PC-3 (cell line): ENCODE data around the gene SLC26A1. TPM values are rescaled to one million over a fixed set of nuclear protein-coding genes. Genes with fewer than 3 reads are reported as not detected.

Experiments
- ATAC-seq: fragments of 200-7000 bp; cut with Tn5 transposase; 2 replicates; pipeline ENCODE4 v1.9.1; 2020; ENCODE audit warnings: mild to moderate bottlenecking, moderate library complexity
- Bru-seq: library from RNA; stranded (reverse); fragments of 400-500 nt; gene quantifications from one replicate; lab custom pipeline; 2021; lab: Mats Ljungman, UMichigan
- BruChase-seq, 2 experiments: library from RNA; stranded (reverse); fragments of 400-500 nt; gene quantifications; one replicate each; lab custom pipeline; 2021; lab: Mats Ljungman, UMichigan
- BruUV-seq: library from RNA; stranded (reverse); fragments of 400-500 nt; replicated peaks from 2 replicates; lab custom pipeline; 2021; lab: Mats Ljungman, UMichigan
- CTCF ChIA-PET: fragments of 300-600 bp; sonication (Branson Sonifier 250); formaldehyde crosslinking; loops from one replicate; lab custom pipeline; 2022; ENCODE audit warnings: antibody characterized with exemption; lab: Charles Lee
- POLR2A ChIA-PET: fragments of 300-600 bp; sonication (Branson Sonifier 250); formaldehyde crosslinking; loops from one replicate; lab custom pipeline; 2022; ENCODE audit warnings: antibody characterized with exemption; ENCODE audit not compliant: unreplicated experiment; lab: Charles Lee
- DNase-seq: peaks from one replicate; pipeline ENCODE4 v3.0.0-alpha.2; 2015
- H2AFZ ChIP-seq: fragments of 300-600 bp; sonication (generic); 2 replicates; pipeline ENCODE4 v1.6.0; 2016; ENCODE audit warnings: antibody characterized with exemption, low read length
- H3F3A ChIP-seq: fragments of 300-600 bp; sonication (generic); one replicate; pipeline ENCODE4 v1.6.0; 2017; ENCODE audit warnings: antibody characterized with exemption, low read length, control low read depth, mild to moderate bottlenecking; ENCODE audit not compliant: unreplicated experiment
- H3K27ac ChIP-seq: fragments of 300-600 bp; sonication (generic); 2 replicates; pipeline ENCODE4 v1.5.1; 2016; ENCODE audit warnings: mild to moderate bottlenecking, low read length
- H3K27me3 ChIP-seq: fragments of 300-600 bp; sonication (generic); 2 replicates; pipeline ENCODE4 v1.6.1; 2016; ENCODE audit warnings: low read length, mixed read lengths
- H3K36me3 ChIP-seq: fragments of 300-600 bp; sonication (generic); 2 replicates; pipeline ENCODE4 v1.6.1; 2016; ENCODE audit warnings: low read depth, mixed run types, low read length, mixed read lengths
- H3K4me1 ChIP-seq: fragments of 300-600 bp; sonication (generic); 2 replicates; pipeline ENCODE4 v1.5.1; 2016; ENCODE audit warnings: low read length; ENCODE audit not compliant: insufficient read depth
- H3K4me2 ChIP-seq: fragments of 300-600 bp; sonication (generic); 2 replicates; pipeline ENCODE4 v1.6.0; 2016; ENCODE audit warnings: low read length
- H3K4me3 ChIP-seq: fragments of 300-600 bp; sonication (generic); 2 replicates; pipeline ENCODE4 v1.5.1; 2016; ENCODE audit warnings: mild to moderate bottlenecking, low read length, mixed read lengths
- H3K79me2 ChIP-seq: fragments of 300-600 bp; sonication (generic); 2 replicates; pipeline ENCODE4 v1.6.1; 2017; ENCODE audit warnings: low read length, mixed read lengths
- H3K9ac ChIP-seq: fragments of 300-600 bp; sonication (generic); 2 replicates; pipeline ENCODE4 v1.6.0; 2016; ENCODE audit warnings: mild to moderate bottlenecking, low read length
- H3K9me2 ChIP-seq: fragments of 300-600 bp; sonication (generic); replicated peaks from 2 replicates; pipeline ENCODE4 v1.6.1; 2016; ENCODE audit warnings: mixed run types, low read length, mixed read lengths
- H3K9me3 ChIP-seq: fragments of 300-600 bp; sonication (generic); 2 replicates; pipeline ENCODE4 v1.6.1; 2016; ENCODE audit warnings: low read length, mixed read lengths
- H4K20me1 ChIP-seq: fragments of 300-600 bp; sonication (generic); 2 replicates; pipeline ENCODE4 v1.6.1; 2016; ENCODE audit warnings: low read length, mixed read lengths
- EZH2 ChIP-seq: fragments of 300-600 bp; sonication (generic); IDR thresholded peaks from one replicate; pipeline ENCODE4 v1.6.1; 2017; ENCODE audit warnings: antibody characterized with exemption, mild to moderate bottlenecking, low read length; ENCODE audit not compliant: unreplicated experiment
- EZH2phosphoT487 ChIP-seq: fragments of 300-600 bp; sonication (generic); IDR thresholded peaks from 2 replicates; pipeline ENCODE4 v1.6.1; 2018; ENCODE audit warnings: mild to moderate bottlenecking, antibody characterized with exemption, low read length, borderline replicate concordance
- intact Hi-C: fragments of 100-400 bp; cut with micrococcal nuclease; formaldehyde crosslinking; loops from 2 replicates; pipeline ENCODE4 v1.9.0; 2023
- long read RNA-seq: library from polyadenylated mRNA; unstranded; transcript quantifications from one replicate; pipeline ENCODE4 v2.0.0, GENCODE V29; 2021; ENCODE audit not compliant: unreplicated experiment
- total RNA-seq: library from RNA; depleted of rRNA; stranded (reverse); fragments of >200 nt; gene quantifications from 2 replicates; pipeline ENCODE4 v1.2.3, GENCODE V29; 2014; rRNA removed
- TF ChIP-seq, protein P1 (sequence below): fragments of 300-600 bp; sonication (generic); conservative IDR thresholded peaks from 2 replicates; pipeline ENCODE4 v1.5.1; 2017; ENCODE audit warnings: antibody characterized with exemption, low read depth, mild to moderate bottlenecking, low read length

The SLC26A1 gene, protein sequence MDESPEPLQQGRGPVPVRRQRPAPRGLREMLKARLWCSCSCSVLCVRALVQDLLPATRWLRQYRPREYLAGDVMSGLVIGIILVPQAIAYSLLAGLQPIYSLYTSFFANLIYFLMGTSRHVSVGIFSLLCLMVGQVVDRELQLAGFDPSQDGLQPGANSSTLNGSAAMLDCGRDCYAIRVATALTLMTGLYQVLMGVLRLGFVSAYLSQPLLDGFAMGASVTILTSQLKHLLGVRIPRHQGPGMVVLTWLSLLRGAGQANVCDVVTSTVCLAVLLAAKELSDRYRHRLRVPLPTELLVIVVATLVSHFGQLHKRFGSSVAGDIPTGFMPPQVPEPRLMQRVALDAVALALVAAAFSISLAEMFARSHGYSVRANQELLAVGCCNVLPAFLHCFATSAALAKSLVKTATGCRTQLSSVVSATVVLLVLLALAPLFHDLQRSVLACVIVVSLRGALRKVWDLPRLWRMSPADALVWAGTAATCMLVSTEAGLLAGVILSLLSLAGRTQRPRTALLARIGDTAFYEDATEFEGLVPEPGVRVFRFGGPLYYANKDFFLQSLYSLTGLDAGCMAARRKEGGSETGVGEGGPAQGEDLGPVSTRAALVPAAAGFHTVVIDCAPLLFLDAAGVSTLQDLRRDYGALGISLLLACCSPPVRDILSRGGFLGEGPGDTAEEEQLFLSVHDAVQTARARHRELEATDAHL
- total RNA-seq, result 0.52 TPM in 1 of 2 replicates, not detected in the other
- percentile 36 among the genes with signal in this experiment for Bru-seq, nascent RNA
- percentile 32 among the genes with signal in this experiment for BruChase-seq, experiment 1, labeled RNA remaining after a 6-hour chase
- percentile 29 among the genes with signal in this experiment for BruChase-seq, experiment 2, labeled RNA remaining after a 2-hour chase
- long read RNA-seq, partial matches to known transcripts, result 0 of 2 reads
- long read RNA-seq, other reads (novel, unspliced or antisense), result 2 of 2 reads

DNA sequence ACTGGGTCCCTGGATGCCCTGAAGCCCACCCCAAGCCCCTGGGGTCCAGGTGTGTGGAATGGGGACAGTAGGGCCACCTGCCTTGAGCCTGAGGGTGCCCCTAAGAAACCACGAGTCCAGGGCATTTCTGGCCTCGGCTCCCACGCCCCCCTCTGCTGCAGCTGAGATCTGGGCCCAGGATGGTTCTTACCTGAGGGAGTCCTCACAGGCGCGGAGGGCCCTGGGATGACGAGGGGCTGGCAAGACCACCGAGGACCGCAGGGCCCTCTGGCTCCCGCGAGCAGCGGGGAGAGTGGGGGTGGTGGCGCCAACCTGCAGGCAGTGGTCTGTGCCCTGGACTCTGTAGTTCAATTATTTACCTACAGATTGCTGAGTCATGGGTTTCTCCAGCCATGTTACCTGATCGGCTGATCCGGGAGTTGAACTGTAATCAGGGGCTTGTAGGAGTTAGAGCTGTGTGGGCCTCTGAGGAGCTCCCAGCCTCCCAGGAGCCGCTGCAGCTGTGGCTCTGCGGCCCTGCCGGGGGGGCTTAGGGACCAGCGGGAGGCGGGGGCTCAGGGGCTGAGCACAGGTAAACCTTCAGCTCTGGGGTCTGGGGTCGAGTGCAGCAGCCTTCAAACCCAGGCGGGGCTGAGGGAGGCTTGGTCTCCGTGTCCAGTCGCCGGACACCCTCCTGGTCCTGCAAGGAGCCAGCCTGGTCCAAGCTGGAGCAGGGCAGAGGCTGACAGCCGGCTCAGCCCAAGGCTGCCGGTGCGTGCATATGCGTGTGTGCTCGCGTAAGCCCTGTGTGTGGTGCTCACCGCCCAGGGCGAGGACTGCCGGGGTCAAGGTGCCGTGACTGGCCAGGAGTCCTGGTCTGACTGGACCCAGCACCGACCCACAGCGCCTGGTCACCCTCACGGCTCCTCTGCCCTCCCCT, at the start of gene SLC26A1:
Gene SLC26A1 (minus strand): TSS at position 294 of the 919 bp plus-strand sequence. CDS start 1,701 bp downstream, outside the sequence.
- BruUV-seq, result no TSS peak
- POLR2A ChIA-PET, result no interaction called here

DNA sequence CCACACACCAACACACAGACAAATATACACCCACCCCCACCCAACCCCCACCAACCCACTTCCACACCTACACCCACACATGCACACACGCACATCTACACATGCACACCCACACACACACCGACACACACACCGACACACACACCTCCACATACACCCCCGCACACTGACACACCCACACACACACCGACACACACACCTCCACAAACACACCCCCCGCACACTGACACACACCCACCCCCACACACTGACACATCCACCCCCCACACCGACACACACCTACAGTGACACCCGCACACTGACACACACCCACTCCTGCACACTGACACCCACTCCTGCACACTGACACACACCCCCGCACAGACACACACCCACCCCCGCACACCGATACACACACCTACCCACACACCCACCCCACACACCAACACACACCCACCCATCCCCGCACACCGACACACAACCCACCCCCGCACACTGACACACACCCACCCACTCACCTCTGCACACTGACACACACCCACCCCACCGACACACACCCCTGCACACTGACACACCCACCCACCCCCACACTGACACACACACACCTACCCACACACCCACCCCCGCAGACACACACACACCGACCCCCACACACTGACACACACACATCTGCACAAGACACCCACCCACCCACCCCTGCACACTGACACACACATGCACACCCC, 49.3 kb upstream of the SLC26A1 start:
- H3K4me1 ChIP-seq, result peaks cover 38% of the 10 kb centered on the region
- no peaks in the 10 kb centered on the region for H3K9me2 ChIP-seq
- no peaks in the 10 kb centered on the region for H3K79me2 ChIP-seq
- H3K4me2 ChIP-seq, result no peak overlapping the region
- H3K9ac ChIP-seq, result no peak overlapping the region
- no peak overlapping the region for H2AFZ ChIP-seq
- no peak for DNase-seq
- no peak overlapping the region for H3K27ac ChIP-seq
- H3K27me3 ChIP-seq, result no peaks in the 10 kb centered on the region
- intact Hi-C loops, result no loop called here
- no TSS peak for BruUV-seq
- ChIA-PET CTCF (no interaction called here), POLR2A (no interaction called here)
- no peaks in the 10 kb centered on the region for H3F3A ChIP-seq
- no peaks in the 10 kb centered on the region for H3K36me3 ChIP-seq
- TF ChIP-seq EZH2, result no peak
- TF ChIP-seq EZH2phosphoT487, result no peak
- TF ChIP-seq, protein P1, sequence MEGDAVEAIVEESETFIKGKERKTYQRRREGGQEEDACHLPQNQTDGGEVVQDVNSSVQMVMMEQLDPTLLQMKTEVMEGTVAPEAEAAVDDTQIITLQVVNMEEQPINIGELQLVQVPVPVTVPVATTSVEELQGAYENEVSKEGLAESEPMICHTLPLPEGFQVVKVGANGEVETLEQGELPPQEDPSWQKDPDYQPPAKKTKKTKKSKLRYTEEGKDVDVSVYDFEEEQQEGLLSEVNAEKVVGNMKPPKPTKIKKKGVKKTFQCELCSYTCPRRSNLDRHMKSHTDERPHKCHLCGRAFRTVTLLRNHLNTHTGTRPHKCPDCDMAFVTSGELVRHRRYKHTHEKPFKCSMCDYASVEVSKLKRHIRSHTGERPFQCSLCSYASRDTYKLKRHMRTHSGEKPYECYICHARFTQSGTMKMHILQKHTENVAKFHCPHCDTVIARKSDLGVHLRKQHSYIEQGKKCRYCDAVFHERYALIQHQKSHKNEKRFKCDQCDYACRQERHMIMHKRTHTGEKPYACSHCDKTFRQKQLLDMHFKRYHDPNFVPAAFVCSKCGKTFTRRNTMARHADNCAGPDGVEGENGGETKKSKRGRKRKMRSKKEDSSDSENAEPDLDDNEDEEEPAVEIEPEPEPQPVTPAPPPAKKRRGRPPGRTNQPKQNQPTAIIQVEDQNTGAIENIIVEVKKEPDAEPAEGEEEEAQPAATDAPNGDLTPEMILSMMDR, result no peak
- no peak overlapping the region for H3K4me3 ChIP-seq
- H3K9me3 ChIP-seq, result no peaks in the 10 kb centered on the region
- no peak for ATAC-seq
- H4K20me1 ChIP-seq, result no peaks in the 10 kb centered on the region

More for the DNA sequence above, at the start of gene SLC26A1:
- Histone ChIP-seq H3K4me3 (no peak within 1 kb of the TSS), H4K20me1 (no peaks in the 10 kb centered on the region), H3K27me3 (peaks cover 10% of the 10 kb centered on the region), H3F3A (no peaks in the 10 kb centered on the region), H2AFZ (0 out of 2 replicates have a peak within 1 kb of the TSS, but pooled peaks have one; percentile 22), H3K9me2 (no peaks in the 10 kb centered on the region), H3K36me3 (no peaks in the 10 kb centered on the region), H3K9ac (no peak within 1 kb of the TSS; the same call in 1 of the 2 replicates), H3K4me2 (peak within 1 kb of the TSS; percentile 60), H3K27ac (peak within 1 kb of the TSS; percentile 39), H3K4me1 (peaks cover 15% of the 10 kb centered on the region), H3K79me2 (no peaks in the 10 kb centered on the region), H3K9me3 (no peaks in the 10 kb centered on the region)
- CTCF ChIA-PET, result no interaction called here
- peak; percentile 4 for DNase-seq
- intact Hi-C loops, result no loop called here
- no peak for ATAC-seq
- TF ChIP-seq EZH2 (no peak), EZH2phosphoT487 (no peak)
- TF ChIP-seq, protein P1, result no peak
